HG02938 (cell line): ENCODE data around the gene AGPAT2.
"Not testable (repeated sequence)": the region's sequence is repeated elsewhere in the genome, so short reads cannot be mapped to it uniquely, and the experiment has no call there.

Source experiments
- ATAC-seq: cut with Tn5 transposase; IDR thresholded peaks from one replicate; pipeline ENCODE4 v1.9.1; 2021; ENCODE audit warnings: mild to moderate bottlenecking, moderate library complexity; ENCODE audit not compliant: unreplicated experiment

Gene AGPAT2

DNA sequence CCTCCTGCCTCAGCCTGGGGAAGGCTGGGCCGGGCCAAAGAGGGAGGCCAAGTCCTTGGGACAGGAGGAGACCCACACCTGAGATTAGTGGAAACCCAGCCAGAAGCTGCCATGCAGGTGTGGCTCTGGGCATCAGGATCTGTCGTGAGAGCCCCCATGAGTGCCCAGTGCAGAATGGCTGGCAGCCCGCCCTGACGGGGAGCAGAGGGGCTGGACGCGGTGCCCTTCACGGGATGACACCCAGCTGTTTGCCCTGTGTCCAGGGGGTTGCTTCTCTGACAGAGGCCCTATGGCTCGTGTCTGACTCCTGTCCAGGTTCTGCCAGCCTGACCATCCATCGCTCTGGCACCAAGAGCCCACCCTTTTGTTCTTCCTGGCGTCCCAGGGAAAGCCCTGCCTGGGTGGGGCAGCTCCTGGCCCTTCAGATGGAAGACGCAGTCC is 33.7 kb upstream of the AGPAT2 start:
- no peak for ATAC-seq

DNA sequence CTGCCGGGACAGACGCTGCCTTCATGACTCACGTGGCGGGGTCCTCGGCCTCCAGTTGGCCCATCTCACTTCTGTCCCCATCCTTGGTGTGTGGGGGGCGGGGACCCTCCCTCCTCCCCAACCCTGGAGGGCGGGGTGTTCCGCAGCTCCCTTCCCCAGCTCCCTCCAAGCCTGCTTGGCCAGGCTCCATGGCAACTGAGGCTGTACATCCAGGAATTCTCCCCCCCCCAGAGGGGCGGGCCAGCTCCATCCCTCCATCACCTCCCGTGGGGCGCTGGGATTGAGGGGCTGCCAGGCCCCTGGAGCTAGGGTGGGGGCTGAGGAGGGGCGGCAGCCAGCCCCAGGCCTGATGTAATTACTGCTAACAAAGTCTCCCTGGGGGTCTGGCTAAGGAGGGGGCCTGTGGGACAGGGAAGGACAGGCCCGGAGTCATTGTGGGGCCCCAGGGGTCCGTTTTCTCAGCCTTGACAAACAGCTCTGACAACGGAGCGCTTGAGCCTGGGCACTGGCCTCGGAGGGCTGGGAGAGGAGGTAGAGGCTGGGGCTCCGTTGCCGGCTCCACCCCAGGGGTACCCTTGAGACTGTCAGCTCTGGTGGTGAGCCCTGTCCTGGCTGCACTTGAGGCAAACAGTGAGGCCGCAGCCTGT is 33.1 kb upstream of the AGPAT2 start:
- ATAC-seq: no peak

DNA sequence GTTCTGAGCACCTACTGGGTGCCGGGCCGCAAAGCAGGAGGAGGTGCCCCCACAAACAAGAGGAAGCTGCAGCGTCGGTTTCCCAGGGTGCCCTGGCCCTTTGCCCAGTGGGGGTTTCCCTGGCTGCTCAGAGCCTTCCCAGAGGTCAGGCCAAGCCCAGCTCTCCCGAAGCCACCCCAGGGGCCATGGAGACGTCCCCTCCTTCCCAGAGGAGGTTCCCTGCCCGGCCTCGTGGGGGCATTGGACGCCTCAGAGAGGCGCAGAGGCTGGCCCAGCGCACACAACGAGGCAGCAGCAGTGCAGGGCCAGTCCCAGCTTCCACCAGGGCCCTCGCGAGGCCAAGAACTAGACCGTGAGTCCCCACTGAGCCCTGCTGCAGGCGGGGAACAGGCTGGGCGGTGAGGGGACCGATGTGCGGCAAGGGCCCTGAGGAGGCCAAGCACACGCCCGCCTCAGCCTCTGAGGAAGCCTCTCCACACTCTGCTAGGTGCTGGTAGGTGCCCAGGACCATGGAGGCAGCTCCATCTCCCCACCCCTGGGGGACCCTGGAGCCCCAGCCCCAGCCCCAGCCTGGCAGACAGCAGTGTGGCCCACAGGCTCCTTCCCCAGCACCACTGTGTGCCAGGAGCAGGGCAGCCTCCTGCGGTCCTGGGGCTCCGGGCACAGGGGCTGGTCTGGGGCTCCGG is 32.1 kb upstream of the AGPAT2 start:
- no peak for ATAC-seq

DNA sequence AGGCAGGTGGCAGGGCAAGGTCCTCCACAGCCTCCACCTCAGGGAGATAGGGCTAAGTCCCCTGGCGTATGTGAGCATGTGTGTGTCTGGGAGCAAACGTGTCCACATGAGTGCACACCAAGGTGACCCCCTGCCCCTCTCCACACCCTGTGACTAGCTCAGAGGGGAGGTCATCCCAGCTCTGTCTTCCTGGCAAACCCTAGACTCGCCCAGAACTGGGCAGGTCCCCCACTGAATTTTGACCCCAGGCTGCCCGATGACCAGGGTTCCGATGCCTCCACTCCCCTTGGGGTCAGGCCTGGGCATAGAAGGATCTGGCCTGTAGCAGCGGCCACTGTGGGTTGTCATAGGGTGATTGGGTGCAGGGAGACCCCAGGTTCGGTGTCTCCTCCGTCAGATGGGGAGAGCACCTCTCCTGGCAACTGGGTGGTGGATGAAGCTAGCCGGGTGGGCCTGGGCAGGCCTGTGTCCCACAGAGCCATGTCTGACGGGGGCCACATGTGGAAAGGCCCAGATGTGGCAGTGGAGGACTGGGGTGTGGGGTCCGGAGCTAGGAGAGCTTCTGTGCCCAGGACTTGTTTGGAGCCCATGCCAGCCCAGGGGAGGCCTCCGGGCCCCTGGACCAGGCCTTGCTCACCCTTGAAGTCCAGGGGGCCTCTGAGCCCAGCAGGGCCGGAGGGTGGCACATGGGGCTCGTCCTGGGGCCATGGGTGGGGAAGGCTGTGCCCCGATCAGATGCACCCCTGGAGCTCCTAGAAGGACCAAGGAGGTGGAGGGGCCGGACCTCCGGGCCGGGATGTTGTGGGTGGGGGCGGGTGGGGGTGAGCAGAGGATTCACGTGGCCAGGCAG is 31.3 kb upstream of the AGPAT2 start:
- ATAC-seq: no peak

DNA sequence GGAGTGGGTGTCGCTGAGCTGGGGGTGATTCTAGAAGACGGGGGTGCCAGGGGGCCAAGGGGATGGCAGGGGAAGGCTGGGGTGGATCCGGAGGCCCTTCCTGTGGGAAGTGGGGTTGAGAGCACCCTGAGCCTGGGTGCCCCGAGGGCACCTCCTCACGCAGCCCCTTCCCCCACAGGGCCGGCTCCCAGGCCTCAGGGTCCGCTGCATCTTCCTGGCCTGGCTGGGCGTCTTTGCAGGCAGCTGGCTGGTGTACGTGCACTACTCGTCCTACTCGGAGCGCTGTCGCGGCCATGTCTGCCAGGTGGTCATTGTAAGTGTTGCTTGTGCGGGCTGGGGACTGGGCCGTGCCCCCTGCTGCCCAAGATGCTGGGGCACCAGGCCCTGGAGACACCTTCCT is 30.1 kb upstream of the AGPAT2 start:
- ATAC-seq: no peak

DNA sequence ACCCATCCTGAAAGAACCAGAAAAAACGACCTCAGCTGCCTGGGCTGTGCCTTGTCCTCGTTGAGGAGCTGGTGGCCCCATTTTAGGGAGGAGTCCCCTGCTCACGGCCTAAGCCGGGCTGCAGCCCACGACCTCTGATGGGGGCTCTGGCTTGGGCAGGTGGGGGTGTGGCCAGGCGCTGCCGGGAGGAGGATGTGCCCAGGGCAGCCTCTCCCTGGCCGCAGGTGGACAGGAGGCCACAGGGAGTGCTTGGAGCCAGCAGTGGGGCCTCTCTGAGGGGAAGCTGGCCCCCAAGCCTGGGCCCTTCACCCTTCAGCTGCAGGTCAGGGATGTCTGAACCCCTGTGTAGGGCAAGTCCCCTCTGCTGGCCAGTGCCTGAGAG is 27.6 kb upstream of the AGPAT2 start:
- ATAC-seq: no peak

DNA sequence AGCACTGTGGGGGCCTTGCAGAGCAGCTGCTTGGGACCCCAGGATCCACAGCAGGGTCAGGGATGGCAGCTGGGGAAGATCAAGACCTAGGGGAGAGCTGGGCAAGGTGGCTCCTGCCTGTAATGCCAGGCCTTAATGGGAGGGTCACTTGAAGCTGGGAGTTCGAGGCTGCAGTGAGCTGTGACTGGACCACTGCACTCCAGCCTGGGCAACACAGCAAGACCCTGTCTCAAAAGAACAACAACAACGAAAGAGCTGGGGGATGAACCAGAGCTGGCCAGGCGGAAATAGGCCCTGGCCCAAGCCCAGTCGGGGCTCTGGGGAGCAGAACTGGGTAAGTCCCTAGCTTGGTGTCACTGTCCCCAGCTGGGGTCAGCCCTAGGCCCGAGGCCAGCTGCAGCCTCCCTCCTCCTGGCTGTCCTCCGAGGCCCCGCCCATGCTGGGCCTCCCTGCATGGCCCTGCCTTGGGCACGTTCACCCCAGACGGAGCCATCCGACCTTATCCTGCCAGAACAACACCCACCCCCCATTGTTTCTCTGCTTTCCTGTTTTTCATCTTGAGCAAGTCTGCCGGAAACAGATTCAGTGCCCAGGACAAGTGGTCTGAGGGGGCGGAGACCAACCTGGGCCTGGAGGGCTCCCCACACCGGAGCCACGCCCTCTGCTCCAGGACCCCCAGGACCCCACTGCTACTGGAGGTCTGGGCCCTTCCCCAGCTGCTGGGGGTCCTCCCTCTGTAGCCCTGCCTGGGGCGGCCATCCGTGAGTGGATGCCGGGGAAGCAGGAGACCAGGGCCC is 27.0 kb upstream of the AGPAT2 start:
- no peak for ATAC-seq

DNA sequence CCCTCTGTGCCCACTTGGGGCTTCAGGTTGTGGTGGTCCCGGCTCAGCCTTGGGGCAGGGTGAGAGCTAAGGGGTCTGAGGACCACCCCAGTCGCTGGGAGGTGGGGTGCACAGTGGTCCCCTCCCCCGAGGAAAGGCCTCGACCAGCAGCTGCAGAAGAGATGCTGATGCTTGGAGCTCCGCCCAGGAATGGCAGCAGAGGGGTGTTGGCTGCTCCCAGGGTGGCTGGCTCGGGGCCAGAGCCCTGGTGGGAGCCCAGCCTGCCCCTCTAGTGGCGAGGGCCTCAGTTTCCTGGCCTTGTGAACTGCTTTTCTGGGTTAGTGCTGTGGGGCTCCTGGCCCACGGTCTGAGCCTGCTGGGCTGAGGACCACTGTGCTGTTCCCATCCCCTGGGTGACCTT is 26.3 kb upstream of the AGPAT2 start:
- no peak for ATAC-seq

DNA sequence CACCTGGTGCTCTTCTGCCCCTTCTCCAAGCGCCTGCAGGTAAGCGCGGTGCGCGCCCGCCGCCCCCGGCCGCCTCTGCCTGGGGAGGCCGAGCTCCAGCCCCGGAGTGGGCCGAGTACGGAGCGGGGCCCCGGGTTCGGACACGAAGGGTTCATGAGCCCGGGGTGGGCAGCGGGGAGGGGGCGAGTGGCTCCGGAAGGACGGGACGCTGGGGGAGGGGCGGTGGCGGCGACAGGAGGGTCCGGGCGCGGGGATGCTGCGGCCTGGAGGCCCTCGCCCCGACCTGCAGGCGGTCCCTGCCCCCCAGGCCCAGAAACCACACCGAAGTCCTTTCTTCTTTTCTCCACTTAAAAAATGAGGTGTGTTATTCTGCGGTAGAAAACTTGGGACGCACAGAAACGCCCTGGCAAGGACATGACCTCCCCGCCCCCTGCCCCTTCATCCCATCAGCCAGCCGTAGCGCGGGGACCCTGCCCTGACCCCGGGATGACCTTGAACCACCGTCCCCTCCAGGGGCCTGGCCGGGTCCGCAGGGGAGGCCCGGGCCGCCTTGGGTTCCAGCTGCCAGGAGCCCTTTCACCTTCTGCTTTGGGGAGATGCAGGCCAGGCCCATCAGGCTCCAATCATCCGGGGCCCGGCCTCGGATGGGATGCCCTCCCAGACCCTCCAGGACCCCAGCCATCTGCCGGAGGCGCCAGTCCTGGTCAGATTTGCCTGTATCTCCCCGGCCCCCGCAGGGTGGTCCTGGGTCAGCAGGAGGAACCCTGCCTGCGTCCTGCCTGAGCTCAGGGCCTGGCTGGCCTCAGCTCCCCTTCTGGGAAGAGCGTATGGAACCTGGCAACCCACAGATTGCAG is 25.7 kb upstream of the AGPAT2 start:
- no peak for ATAC-seq

DNA sequence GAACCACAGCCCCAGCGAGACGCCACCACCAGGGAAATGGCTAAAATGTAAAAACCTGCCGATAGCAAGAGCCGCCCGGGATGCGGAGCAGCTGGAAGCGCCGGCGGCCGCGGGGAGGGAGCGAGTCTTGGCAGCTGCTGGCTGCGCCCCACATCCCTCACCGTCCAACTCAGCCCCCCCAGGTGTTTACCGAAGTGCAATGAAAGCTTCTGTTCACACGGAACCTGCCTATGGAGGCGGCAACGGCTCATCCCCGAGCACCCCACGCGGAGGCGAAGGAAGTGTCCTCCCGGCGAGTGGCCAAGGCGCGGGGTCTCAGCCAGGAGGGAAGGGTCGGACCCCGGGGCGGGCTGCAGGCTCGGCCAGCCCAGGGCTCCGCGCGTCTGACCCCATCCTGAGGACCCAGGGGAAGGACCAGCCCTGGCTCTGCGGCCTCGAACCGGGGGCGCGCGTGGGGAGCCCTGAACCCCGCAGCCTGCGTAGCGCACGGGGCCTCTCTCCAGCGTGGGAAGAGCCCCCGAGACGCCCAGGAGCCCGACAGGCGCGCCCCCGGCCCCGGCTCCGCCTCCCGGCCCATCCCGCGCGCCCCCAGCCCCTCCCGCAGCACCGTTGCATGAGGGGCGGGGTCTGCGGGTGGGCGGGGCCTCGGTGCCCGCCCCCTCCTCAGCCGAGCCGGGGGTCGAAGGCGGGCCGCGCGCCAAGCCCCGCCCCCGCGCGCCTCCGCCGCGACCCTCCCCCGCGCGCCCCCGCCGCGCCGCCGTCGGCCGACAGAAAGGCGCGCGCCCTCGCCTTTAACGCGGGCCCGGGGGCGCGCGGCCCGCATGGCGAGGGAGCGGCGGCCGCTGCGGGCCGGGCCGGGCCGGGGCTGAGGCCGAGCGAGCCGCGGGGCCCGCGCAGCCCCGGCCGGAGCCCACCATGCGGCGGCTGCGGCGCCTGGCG is 24.8 kb upstream of the AGPAT2 start, which contains the start of gene DIPK1B:
Gene DIPK1B (plus strand): TSS at position 822 of the 939 bp plus-strand sequence. CDS start 94 bp downstream, at position 916.
- no peak for ATAC-seq

DNA sequence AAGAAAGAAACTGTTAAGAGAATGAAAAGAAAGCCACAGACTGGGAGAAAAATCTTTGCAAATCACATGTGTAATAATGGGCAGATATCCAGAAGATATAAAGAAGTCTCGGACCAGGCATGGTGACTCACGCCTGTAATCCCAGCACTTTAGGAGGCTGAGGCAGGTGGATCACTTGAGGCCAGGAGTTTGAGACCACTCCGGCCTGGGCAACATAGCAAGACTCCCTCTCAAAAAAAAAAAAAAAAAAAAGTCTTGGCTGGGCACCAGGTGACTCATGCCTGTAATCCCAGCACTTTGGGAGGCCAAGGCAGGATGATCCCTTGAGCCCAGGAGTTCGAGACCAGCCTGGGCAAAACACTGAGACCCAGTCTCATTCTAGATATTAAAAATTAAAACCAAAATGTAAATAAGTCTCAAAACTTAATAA is 24.0 kb upstream of the AGPAT2 start:
- ATAC-seq: not testable (repeated sequence)

DNA sequence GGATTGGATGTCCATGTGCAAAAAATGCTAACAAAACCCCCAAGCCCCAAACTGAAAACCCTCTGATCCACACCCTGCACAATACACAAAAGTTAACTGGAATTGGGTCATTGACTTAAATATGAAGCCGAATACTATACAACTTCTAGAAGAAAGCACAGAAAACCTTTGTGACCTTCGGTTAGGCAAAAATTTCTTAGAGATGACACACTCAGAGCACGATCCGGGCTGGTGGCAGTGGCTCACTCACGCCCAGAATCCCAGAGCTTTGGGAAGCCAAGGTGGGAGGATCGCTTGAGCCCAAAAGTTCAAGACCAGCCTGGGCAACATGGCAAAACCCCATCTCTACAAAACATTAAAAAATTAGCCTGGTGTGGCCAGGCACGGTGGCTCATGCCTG is 23.3 kb upstream of the AGPAT2 start:
- ATAC-seq: no peak

DNA sequence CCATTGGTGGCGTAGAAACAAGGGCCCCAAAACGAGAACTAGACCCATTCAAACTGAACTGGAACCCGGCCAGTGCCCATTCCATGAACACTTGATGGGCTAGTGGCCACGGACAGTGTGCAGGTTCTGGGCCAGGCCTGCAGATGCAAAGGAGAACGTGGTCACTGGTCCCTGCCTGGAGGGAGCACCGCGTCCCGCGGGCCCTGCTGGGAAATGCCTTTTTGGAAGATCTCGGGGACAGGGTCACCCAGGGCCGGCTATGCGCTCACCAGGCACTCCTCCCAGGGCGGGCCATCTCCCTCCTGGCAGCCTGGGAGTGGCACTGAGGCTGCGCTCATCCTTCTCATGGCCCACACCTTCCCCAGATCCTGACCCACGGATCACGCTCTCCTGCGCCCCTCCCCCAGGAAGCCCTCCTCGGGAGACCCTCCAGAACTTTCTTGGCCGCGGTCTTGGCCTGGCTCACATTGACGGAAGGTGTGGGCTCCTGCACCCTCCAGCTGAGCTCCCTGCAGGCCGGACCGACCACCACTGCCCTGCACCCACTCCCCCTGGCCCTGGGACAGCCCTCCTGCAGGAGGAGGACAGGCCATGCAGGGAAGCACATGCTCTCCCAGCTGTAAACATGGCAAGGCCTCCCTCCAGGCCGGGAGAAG is 22.3 kb upstream of the AGPAT2 start:
- ATAC-seq: no peak

DNA sequence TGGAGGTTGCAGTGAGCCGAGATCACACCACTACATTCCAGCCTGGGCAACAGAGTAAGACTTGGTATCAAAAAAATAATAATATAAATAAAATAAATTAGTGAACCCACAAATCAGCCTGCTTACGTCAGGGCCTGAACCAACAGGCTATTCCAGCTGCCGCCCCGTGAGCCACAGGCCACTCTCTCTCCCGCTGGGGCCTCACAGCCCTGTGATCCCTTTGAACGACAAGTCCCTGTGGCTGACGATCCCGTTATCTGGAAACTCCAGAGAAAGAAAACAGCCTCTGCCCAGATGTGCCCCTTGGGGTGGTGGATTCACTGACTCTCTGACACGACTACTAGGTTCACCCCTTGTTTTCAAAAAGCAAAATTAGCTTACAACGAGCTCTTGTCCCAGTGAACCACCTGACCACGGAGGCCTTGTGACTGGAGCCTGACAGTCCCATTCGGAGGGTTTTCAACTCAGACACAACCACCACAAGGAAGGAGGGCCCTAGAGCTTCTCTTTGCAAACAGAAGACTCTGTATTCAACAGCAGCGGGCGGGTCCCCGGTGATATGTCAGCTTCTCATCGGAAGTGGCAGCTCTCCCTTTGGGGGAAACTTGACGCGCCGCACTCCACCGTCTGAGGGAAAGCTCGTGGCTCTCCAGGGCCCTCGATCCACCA is 20.7 kb upstream of the AGPAT2 start:
- ATAC-seq: no peak

DNA sequence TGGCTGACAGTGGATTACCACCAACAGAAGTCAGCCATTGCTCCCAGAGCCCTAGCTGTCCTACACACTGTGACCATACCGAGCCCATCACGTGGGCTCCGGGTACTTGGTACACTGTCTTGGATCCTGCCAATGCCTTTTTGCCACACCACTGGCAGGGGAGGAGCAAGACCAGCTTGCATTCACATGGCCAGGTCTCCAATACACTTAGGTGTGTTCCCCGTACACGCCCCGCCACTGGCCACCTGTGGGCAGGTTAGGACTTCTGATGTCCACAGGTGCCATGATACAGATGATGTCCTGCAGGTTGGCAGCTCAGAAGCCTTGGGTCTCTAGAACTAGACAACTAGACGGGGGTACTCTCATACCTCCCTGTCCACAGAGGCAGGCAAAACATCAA is 19.8 kb upstream of the AGPAT2 start:
- no peak for ATAC-seq

DNA sequence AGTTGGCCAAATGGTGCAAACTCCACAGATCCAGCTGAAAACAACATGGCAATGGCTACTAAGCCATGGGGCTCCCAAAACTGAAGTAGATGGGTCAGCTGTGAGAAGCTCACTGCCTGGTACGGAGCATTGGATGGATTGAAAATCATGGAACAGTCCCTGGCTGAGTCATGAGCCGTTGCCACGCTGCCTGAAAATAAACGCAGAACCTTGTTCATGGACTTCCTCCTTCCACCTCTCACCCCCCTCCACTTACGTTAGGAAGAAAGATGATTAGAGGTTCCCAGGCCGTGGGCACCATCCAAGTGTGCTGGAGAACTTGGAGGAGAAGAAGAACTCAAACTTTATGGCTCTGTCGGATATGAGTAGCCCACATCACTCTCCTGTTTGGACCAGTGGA is 18.3 kb upstream of the AGPAT2 start:
- no peak for ATAC-seq

DNA sequence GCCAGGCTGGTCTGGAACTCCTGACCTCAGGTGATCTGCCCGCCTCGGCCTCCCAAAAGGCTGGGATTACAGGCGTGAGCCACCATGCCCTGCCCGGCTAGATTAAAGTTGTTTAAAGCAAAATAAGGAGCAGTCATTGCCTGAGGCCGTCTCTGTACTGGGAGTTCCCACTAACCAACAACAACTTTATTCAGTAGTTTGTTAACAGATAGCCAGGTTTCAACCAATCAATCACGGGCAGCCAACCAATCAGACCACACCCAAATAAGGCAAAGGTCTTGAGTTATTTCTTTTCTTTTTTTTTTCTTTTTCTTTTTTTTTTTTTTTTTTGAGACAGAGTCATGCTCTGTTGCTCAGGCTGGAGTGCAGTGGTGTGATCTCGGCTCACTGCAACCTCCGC is 17.5 kb upstream of the AGPAT2 start:
- not testable (repeated sequence) for ATAC-seq
